GM23248 (cell line): Measurements from ENCODE around the gene GPRC6A. TPM values are rescaled to one million over a fixed set of nuclear protein-coding genes. Genes with fewer than 3 reads are reported as not detected.

ENCODE experiments used
- DNase-seq: peaks from one replicate; pipeline ENCODE4 v3.0.0-alpha.2; 2015
- H2AFZ ChIP-seq: fragments of 200-600 bp; sonication (generic); 2 replicates; pipeline ENCODE4 v1.6.1; 2016; ENCODE audit warnings: antibody characterized with exemption
- H3F3A ChIP-seq: fragments of 200-600 bp; sonication (generic); 2 replicates; pipeline ENCODE4 v1.6.1; 2016; ENCODE audit warnings: mild to moderate bottlenecking, antibody characterized with exemption, mixed run types; ENCODE audit not compliant: insufficient read depth
- H3K27ac ChIP-seq: fragments of 200-600 bp; sonication (generic); 2 replicates; pipeline ENCODE4 v1.5.1; 2016; ENCODE audit warnings: mild to moderate bottlenecking
- H3K27me3 ChIP-seq: fragments of 200-600 bp; sonication (generic); replicated peaks from 2 replicates; pipeline ENCODE4 v1.6.1; 2016; ENCODE audit warnings: mild to moderate bottlenecking; ENCODE audit not compliant: insufficient read depth
- H3K36me3 ChIP-seq: fragments of 200-600 bp; sonication (generic); 2 replicates; pipeline ENCODE4 v1.6.1; 2016; ENCODE audit warnings: low read depth, mild to moderate bottlenecking
- H3K4me1 ChIP-seq: fragments of 200-600 bp; sonication (generic); 2 replicates; pipeline ENCODE4 v1.6.1; 2016; ENCODE audit warnings: mild to moderate bottlenecking; ENCODE audit not compliant: insufficient read depth
- H3K4me2 ChIP-seq: fragments of 200-600 bp; sonication (generic); one replicate; pipeline ENCODE4 v1.6.1; 2016; ENCODE audit warnings: mild to moderate bottlenecking; ENCODE audit not compliant: unreplicated experiment
- H3K4me3 ChIP-seq: fragments of 200-600 bp; sonication (generic); 2 replicates; pipeline ENCODE4 v1.5.1; 2016; ENCODE audit warnings: mild to moderate bottlenecking
- H3K79me2 ChIP-seq: fragments of 200-600 bp; sonication (generic); 2 replicates; pipeline ENCODE4 v1.6.1; 2016; ENCODE audit warnings: mild to moderate bottlenecking; ENCODE audit not compliant: insufficient read depth
- H3K9ac ChIP-seq: fragments of 200-600 bp; sonication (generic); 2 replicates; pipeline ENCODE4 v1.6.1; 2016; ENCODE audit warnings: mild to moderate bottlenecking
- H3K9me2 ChIP-seq: fragments of 200-600 bp; sonication (generic); 2 replicates; pipeline ENCODE4 v1.6.1; 2016; ENCODE audit warnings: mixed run types, mild to moderate bottlenecking, moderate library complexity; ENCODE audit not compliant: insufficient read depth
- H3K9me3 ChIP-seq: fragments of 200-600 bp; sonication (generic); one replicate; pipeline ENCODE4 v1.6.1; 2017; ENCODE audit warnings: low read depth
- H4K20me1 ChIP-seq: fragments of 200-600 bp; sonication (generic); 2 replicates; pipeline ENCODE4 v1.6.0; 2016; ENCODE audit not compliant: insufficient read depth
- EZH2 ChIP-seq: fragments of 200-600 bp; sonication (generic); IDR thresholded peaks from 2 replicates; pipeline ENCODE4 v1.6.1; 2018; ENCODE audit warnings: antibody characterized with exemption, mild to moderate bottlenecking; ENCODE audit not compliant: insufficient read depth, poor library complexity, severe bottlenecking
- EZH2phosphoT487 ChIP-seq: fragments of 200-600 bp; sonication (generic); IDR thresholded peaks from 2 replicates; pipeline ENCODE4 v1.6.1; 2018; ENCODE audit warnings: antibody characterized with exemption, moderate library complexity, mild to moderate bottlenecking, low read depth; ENCODE audit not compliant: insufficient read depth
- WGBS, 2 experiments: methylation state at CpG; one replicate each; pipeline ENCODE4 v1.1.6; 2015 to 2017; ENCODE audit warnings: low lambda C conversion rate in 2 of 2, low coverage in 1 of 2; ENCODE audit errors: missing lambda C conversion rate in 2 of 2; 5-methylcytosine and 5-hydroxymethylcytosine counted together
- in situ Hi-C: fragments of 300-500 bp; cut with MboI; formaldehyde crosslinking; loops from 2 replicates; pipeline ENCODE4 v1.15.0; 2020
- polyA plus RNA-seq: library from polyadenylated mRNA; unstranded; fragments of >200 nt; fragmentation: Nextera tagmentation; extraction: Ambion mirVana; gene quantifications from 2 replicates; pipeline ENCODE4 v1.2.1, GENCODE V29; 2016
- total RNA-seq: library from RNA; depleted of rRNA; stranded (reverse); fragments of >200 nt; shearing (Covaris generic); gene quantifications from 2 replicates; pipeline ENCODE4 v1.2.3, GENCODE V29; 2014; rRNA removed

Gene GPRC6A
- total and polyA plus RNA-seq, 2 experiments from 2014 or later, result not detected

DNA sequence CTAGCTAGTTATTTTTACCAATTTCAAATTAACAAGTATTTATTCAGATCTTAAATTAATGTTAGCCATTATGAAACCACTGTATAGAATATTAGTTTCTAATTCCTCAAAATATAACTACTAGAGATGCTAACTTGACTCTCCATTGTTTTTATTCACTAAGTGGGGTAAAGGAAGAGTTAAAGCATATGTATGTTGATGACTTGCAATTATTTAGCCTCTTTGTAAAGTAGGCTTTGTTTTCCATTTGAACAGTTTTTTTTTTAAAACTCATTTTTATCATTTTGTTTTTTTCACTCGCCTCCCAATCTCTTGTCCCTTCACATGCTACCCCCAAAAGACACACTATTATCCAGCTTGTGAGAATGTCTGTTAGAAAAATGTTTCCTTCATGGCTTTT is 66.6 kb downstream of the GPRC6A start:
- H4K20me1 ChIP-seq, result no peaks in the 10 kb centered on the region
- no peaks in the 10 kb centered on the region for H3K9me2 ChIP-seq
- no peaks in the 10 kb centered on the region for H3F3A ChIP-seq
- H3K4me3 ChIP-seq, result no peak overlapping the region
- WGBS, 2 experiments, result 73 to 100% methylated on average over 1 of the region's 1 CpG
- H3K27ac ChIP-seq, result no peak overlapping the region
- no peaks in the 10 kb centered on the region for H3K4me1 ChIP-seq
- H3K79me2 ChIP-seq, result no peaks in the 10 kb centered on the region
- TF ChIP-seq EZH2phosphoT487 (no peak), EZH2 (no peak)
- H3K9me3 ChIP-seq, result no peaks in the 10 kb centered on the region
- peaks cover 21% of the 10 kb centered on the region for H3K27me3 ChIP-seq
- no peaks in the 10 kb centered on the region for H3K36me3 ChIP-seq
- no peak overlapping the region for H2AFZ ChIP-seq
- DNase-seq, result no peak
- no peak overlapping the region for H3K4me2 ChIP-seq
- H3K9ac ChIP-seq, result no peak overlapping the region
- in situ Hi-C loops, result no loop called here

GRCh38 chr6:116761779-116762178 is 67.1 kb downstream of the GPRC6A start:
- Histone ChIP-seq H3K9me3 (no peaks in the 10 kb centered on the region), H3K27ac (no peak overlapping the region), H4K20me1 (no peaks in the 10 kb centered on the region), H3K27me3 (peaks cover 16% of the 10 kb centered on the region), H3K4me1 (no peaks in the 10 kb centered on the region), H3K4me2 (no peak overlapping the region), H3F3A (no peaks in the 10 kb centered on the region), H3K79me2 (no peaks in the 10 kb centered on the region), H3K9me2 (no peaks in the 10 kb centered on the region), H3K4me3 (no peak overlapping the region), H2AFZ (no peak overlapping the region), H3K36me3 (no peaks in the 10 kb centered on the region), H3K9ac (no peak overlapping the region)
- DNase-seq, result no peak
- TF ChIP-seq EZH2phosphoT487, result no peak
- no peak for TF ChIP-seq EZH2
- in situ Hi-C loops, result no loop called here
- 50 to 51% methylated on average over 4 of the region's 4 CpGs for WGBS, 2 experiments

DNA sequence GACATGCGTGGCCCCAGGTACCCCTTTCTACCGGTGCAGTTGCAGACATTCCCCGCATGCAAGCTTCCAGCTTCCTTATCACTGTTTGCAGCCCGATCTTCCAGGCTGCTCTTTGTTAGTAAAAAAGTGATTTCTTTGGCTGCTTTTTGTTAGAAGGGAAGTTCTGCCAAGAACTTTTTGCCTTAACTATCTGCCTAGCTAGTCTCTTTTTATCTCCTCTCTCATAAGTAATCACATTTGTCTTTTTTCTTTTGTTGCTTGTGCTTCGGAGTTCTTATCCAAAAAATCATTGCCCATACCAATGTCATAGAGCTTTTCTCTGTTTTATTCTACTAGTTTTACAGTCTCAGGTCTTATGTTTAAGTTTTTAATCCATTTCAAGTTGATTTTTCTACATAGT is 83.7 kb downstream of the GPRC6A start:
- Histone ChIP-seq H3K4me1 (no peaks in the 10 kb centered on the region), H3F3A (no peaks in the 10 kb centered on the region), H4K20me1 (no peaks in the 10 kb centered on the region), H3K9me2 (no peaks in the 10 kb centered on the region), H3K4me3 (no peak overlapping the region), H3K9me3 (no peaks in the 10 kb centered on the region), H3K27me3 (no peaks in the 10 kb centered on the region), H3K79me2 (no peaks in the 10 kb centered on the region), H2AFZ (no peak overlapping the region), H3K9ac (no peak overlapping the region), H3K27ac (no peak overlapping the region), H3K4me2 (no peak overlapping the region), H3K36me3 (no peaks in the 10 kb centered on the region)
- TF ChIP-seq EZH2phosphoT487, result no peak
- no peak for TF ChIP-seq EZH2
- in situ Hi-C loops, result no loop called here
- WGBS, 2 experiments, result 70 to 79% methylated on average over 5 of the region's 5 CpGs
- DNase-seq, result no peak

Other genes with a start within 250 kb of the GPRC6A start
- gene RSPH4A, start 212.6 kb downstream of the GPRC6A start, total RNA-seq, result 1.0 TPM in 1 of 2 replicates, not detected in the other
- gene RSPH4A, start 212.6 kb downstream of the GPRC6A start, polyA plus RNA-seq, result 0.15 TPM in 1 of 2 replicates, not detected in the other
- 11.9 and 15.5 TPM in 2 replicates for gene ZUP1, start 160.3 kb downstream of the GPRC6A start, total RNA-seq
- 9.5 and 9.8 TPM in 2 replicates for gene ZUP1, start 160.3 kb downstream of the GPRC6A start, polyA plus RNA-seq
- 3.4 and 6.3 TPM in 2 replicates for gene KPNA5, start 147.9 kb downstream of the GPRC6A start, total RNA-seq
- gene KPNA5, start 147.9 kb downstream of the GPRC6A start, polyA plus RNA-seq, result 2.4 and 2.9 TPM in 2 replicates
- gene FAM162B, start 63.4 kb downstream of the GPRC6A start, total RNA-seq, result not detected in 2 replicates
- not detected in 2 replicates for gene FAM162B, start 63.4 kb downstream of the GPRC6A start, polyA plus RNA-seq
- gene RFX6, start 48.2 kb upstream of the GPRC6A start, total RNA-seq, result not detected in 2 replicates
- not detected in 2 replicates for gene RFX6, start 48.2 kb upstream of the GPRC6A start, polyA plus RNA-seq